SU-DHL-6 (cell line): ENCODE results near the gene HHEX.

Source experiments
- H2AFZ ChIP-seq: fragments of 200-600 bp; sonication (generic); 2 replicates; pipeline ENCODE4 v1.6.1; 2014; ENCODE audit warnings: low read depth, mild to moderate bottlenecking, moderate library complexity, mixed read lengths, antibody characterized with exemption, low read length; ENCODE audit not compliant: severe bottlenecking
- H3F3A ChIP-seq: fragments of 200-600 bp; shearing (Covaris generic); 2 replicates; pipeline ENCODE4 v1.6.0; 2016; ENCODE audit warnings: antibody characterized with exemption, mild to moderate bottlenecking; ENCODE audit not compliant: insufficient read depth
- H3K27ac ChIP-seq: fragments of 200-600 bp; sonication (generic); 2 replicates; pipeline ENCODE4 v1.5.1; 2016; ENCODE audit warnings: low read depth, mild to moderate bottlenecking, low read length, moderate library complexity, mixed read lengths
- H3K27me3 ChIP-seq: fragments of 200-600 bp; sonication (generic), shearing (Covaris generic); 2 replicates; pipeline ENCODE4 v1.6.0; 2014; ENCODE audit warnings: mild to moderate bottlenecking, low read length
- H3K36me3 ChIP-seq: fragments of 200-600 bp; sonication (generic); 2 replicates; pipeline ENCODE4 v1.6.1; 2014; ENCODE audit warnings: mild to moderate bottlenecking, low read length, mixed read lengths
- H3K4me2 ChIP-seq: fragments of 300-600, 200-600 bp; shearing (Covaris generic), sonication (generic); 2 replicates; pipeline ENCODE4 v1.6.0; 2014; ENCODE audit warnings: low read length, low read depth, mild to moderate bottlenecking; ENCODE audit not compliant: poor library complexity, severe bottlenecking
- H3K4me3 ChIP-seq: fragments of 200-600 bp; sonication (generic); 2 replicates; pipeline ENCODE4 v1.5.1; 2014; ENCODE audit warnings: antibody characterized with exemption, low read length, mild to moderate bottlenecking, mixed read lengths; ENCODE audit not compliant: insufficient read depth, poor library complexity, severe bottlenecking
- H3K79me2 ChIP-seq: fragments of 200-600 bp; sonication (generic); 2 replicates; pipeline ENCODE4 v1.6.1; 2014; ENCODE audit warnings: mild to moderate bottlenecking, low read length, moderate library complexity; ENCODE audit not compliant: insufficient read depth
- H3K9ac ChIP-seq: fragments of 200-600 bp; sonication (generic); 2 replicates; pipeline ENCODE4 v1.7.0; 2014; ENCODE audit warnings: mild to moderate bottlenecking, low read length
- H3K9me2 ChIP-seq: fragments of 200-600 bp; sonication (generic); replicated peaks from 2 replicates; pipeline ENCODE4 v1.6.1; 2014; ENCODE audit warnings: low read length; ENCODE audit not compliant: insufficient read depth
- H3K9me3 ChIP-seq: fragments of 200-600 bp; sonication (generic); 2 replicates; pipeline ENCODE4 v1.6.1; 2014; ENCODE audit warnings: low read length, mixed read lengths; ENCODE audit not compliant: insufficient read depth
- H4K20me1 ChIP-seq: fragments of 200-600 bp; sonication (generic); 2 replicates; pipeline ENCODE4 v1.6.1; 2014; ENCODE audit warnings: low read depth, mild to moderate bottlenecking, antibody characterized with exemption, low read length, moderate library complexity, mixed read lengths
- CTCF ChIP-seq: fragments of 200-600 bp; sonication (generic); IDR thresholded peaks from one replicate; pipeline ENCODE4 v1.5.1; 2017; ENCODE audit warnings: antibody characterized with exemption, mild to moderate bottlenecking, low read length, moderate library complexity; ENCODE audit not compliant: insufficient read depth, poor library complexity, severe bottlenecking
- EZH2phosphoT487 ChIP-seq: fragments of 200-600 bp; sonication (generic), shearing (Covaris generic); conservative IDR thresholded peaks from 2 replicates; pipeline ENCODE4 v1.6.1; 2018; ENCODE audit warnings: mild to moderate bottlenecking, antibody characterized with exemption, low read length, moderate library complexity, mixed read lengths

The HHEX gene

GRCh38 chr10:92689663-92690210, at the start of gene HHEX:
TSS of gene HHEX (plus strand) at chr10:92689955. CDS start at chr10:92689987, 32 bp downstream.
- Histone ChIP-seq H3K9me2 (no peaks in the 10 kb centered on the region), H3K4me3 (peak within 1 kb of the TSS; percentile 84)

DNA sequence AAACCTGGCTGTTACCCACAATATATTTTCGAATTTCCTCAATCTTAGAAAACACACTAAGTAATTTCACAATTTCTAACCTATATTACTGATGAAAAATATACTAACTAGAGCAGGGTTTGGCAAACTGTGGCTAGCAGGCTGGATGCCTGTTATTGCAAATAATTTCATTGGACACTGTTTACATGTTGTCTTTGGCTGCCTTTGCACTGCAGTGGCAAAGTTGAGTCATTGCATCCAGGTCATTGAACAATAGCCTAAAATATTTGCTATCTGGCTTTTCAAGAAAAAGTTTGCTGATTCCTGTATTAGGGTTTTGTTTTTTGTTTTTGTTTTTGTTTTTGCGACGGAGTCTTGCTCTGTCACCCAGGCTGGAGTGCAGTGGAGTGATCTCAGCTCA, 49.6 kb upstream of the HHEX start:
- no peak overlapping the region for H3K9ac ChIP-seq
- no peak overlapping the region for H3K4me3 ChIP-seq
- no peaks in the 10 kb centered on the region for H3K79me2 ChIP-seq
- no peaks in the 10 kb centered on the region for H3K9me3 ChIP-seq
- no peak overlapping the region for H3K4me2 ChIP-seq
- H3K27ac ChIP-seq = no peak overlapping the region
- peaks cover 73% of the 10 kb centered on the region for H3K36me3 ChIP-seq
- peaks cover 34% of the 10 kb centered on the region; the same call in 1 of the 2 replicates for H3F3A ChIP-seq
- no peak overlapping the region for H2AFZ ChIP-seq
- H3K27me3 ChIP-seq = no peaks in the 10 kb centered on the region
- H4K20me1 ChIP-seq = no peaks in the 10 kb centered on the region
- TF ChIP-seq EZH2phosphoT487 = no peak
- TF ChIP-seq CTCF = no peak
- H3K9me2 ChIP-seq = no peaks in the 10 kb centered on the region

More at GRCh38 chr10:92689663-92690210, at the start of gene HHEX:
- H3K79me2 ChIP-seq = no peaks in the 10 kb centered on the region
- TF ChIP-seq EZH2phosphoT487 (no peak), CTCF (no peak)
- H3K9ac ChIP-seq = peak within 1 kb of the TSS; percentile 75
- peaks cover 15% of the 10 kb centered on the region for H3K36me3 ChIP-seq
- H3K9me3 ChIP-seq = no peaks in the 10 kb centered on the region
- peaks cover 40% of the 10 kb centered on the region for H3F3A ChIP-seq
- H3K27ac ChIP-seq = no peak within 1 kb of the TSS; the same call in 1 of the 2 replicates
- H3K4me2 ChIP-seq = peak within 1 kb of the TSS; percentile 73
- no peaks in the 10 kb centered on the region for H3K27me3 ChIP-seq
- no peaks in the 10 kb centered on the region for H4K20me1 ChIP-seq
- H2AFZ ChIP-seq = peak within 1 kb of the TSS; percentile 76

DNA sequence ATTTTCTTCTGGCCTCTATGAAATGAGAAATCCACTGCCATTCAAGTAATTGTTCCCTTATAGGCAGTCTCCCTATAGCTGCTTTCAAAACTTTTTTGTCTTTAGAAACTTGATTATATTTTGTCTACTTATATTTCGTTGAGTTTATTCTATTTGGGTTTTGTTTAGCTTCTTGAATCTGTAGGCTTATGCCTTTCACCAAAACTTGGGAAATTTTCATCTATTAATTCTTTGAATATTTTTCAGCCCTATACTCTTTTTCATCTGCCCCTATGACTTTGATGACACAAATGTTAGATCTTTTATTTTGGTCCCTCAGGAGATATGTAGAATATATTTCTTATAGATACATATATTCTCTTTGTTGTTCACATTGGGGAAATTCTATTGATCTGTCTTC, 48.3 kb upstream of the HHEX start:
- Histone ChIP-seq H3K4me2 (no peak overlapping the region), H3K36me3 (peaks cover 71% of the 10 kb centered on the region), H3K9ac (no peak overlapping the region), H2AFZ (no peak overlapping the region), H3K79me2 (no peaks in the 10 kb centered on the region), H3K27ac (no peak overlapping the region), H4K20me1 (no peaks in the 10 kb centered on the region), H3F3A (peaks cover 37% of the 10 kb centered on the region), H3K27me3 (no peaks in the 10 kb centered on the region), H3K9me2 (no peaks in the 10 kb centered on the region), H3K4me3 (no peak overlapping the region), H3K9me3 (no peaks in the 10 kb centered on the region)
- TF ChIP-seq EZH2phosphoT487 (no peak), CTCF (no peak)
